Nephron (organoid): ENCODE measurements around the gene ARMS2.

Experiments used
- H3K27ac Mint-ChIP-seq, 3 experiments: 2 replicates each; pipeline ENCODE4 v1.8.0; 2020; ENCODE audit warnings: mixed read lengths in 3 of 3, mild to moderate bottlenecking in 2 of 3, moderate library complexity in 1 of 3
- H3K27me3 Mint-ChIP-seq: 2 replicates; pipeline ENCODE4 v1.8.0; 2021; ENCODE audit warnings: low read depth, mild to moderate bottlenecking, moderate library complexity, mixed read lengths
- H3K36me3 Mint-ChIP-seq: 2 replicates; pipeline ENCODE4 v1.8.0; 2020; ENCODE audit warnings: low read depth, mixed read lengths
- H3K4me1 Mint-ChIP-seq: 2 replicates; pipeline ENCODE4 v1.8.0; 2020; ENCODE audit warnings: mixed read lengths
- H3K4me3 Mint-ChIP-seq, 3 experiments: 2 replicates each; pipeline ENCODE4 v1.8.0; 2020; ENCODE audit warnings: mild to moderate bottlenecking in 3 of 3, mixed read lengths in 3 of 3, moderate library complexity in 2 of 3
- H3K9me3 Mint-ChIP-seq: 2 replicates; pipeline ENCODE4 v1.8.0; 2020; ENCODE audit warnings: mixed read lengths
- TF ChIP-seq, protein P1 (sequence below), 3 experiments: fragments of 200-600 bp; sonication (generic); IDR thresholded peaks; one replicate each; pipeline ENCODE4 v1.5.0; 2021; ENCODE audit warnings: antibody characterized with exemption in 3 of 3; ENCODE audit not compliant: unreplicated experiment in 3 of 3

Gene ARMS2

DNA sequence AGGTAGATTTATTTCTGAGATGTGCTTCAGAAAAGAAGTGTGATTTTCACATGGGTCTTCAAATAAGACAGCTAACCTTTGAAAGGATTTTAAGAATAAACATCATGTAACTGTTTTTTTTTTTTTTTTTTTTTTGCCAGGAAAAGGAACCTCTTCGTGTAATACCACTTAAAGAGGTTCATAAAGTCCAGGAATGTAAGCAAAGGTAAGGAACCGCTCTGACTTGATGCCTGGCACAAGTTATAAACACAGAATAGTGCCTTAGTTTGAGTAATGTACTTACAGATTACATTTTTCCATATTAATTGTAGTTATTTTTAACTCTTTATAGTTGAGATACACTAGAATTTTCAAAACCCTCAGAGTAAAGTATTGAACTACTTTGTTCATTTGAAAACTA lies 30.4 kb upstream of the ARMS2 start:
- H3K4me1 Mint-ChIP-seq, result peaks cover 21% of the 10 kb centered on the region
- H3K27me3 Mint-ChIP-seq, result no peaks in the 10 kb centered on the region

DNA sequence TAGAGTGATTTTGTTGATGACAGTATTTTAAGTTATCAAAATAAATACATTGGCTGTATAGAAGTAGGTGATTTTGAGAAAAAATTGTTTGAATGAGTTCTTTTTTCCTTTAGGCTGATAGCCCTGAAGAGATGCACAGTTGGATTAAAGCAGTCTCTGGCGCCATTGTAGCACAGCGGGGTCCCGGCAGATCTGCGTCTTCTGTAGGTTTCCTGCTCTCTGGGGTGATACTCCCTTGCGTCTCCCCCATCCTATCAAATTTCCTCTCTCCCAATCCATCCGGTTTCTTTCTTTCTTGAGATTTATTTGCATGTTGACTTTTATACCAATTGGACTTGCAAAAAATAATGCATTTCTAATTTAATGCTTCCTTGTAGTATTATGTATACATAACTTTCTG lies 27.6 kb upstream of the ARMS2 start:
- TF ChIP-seq, protein P1, sequence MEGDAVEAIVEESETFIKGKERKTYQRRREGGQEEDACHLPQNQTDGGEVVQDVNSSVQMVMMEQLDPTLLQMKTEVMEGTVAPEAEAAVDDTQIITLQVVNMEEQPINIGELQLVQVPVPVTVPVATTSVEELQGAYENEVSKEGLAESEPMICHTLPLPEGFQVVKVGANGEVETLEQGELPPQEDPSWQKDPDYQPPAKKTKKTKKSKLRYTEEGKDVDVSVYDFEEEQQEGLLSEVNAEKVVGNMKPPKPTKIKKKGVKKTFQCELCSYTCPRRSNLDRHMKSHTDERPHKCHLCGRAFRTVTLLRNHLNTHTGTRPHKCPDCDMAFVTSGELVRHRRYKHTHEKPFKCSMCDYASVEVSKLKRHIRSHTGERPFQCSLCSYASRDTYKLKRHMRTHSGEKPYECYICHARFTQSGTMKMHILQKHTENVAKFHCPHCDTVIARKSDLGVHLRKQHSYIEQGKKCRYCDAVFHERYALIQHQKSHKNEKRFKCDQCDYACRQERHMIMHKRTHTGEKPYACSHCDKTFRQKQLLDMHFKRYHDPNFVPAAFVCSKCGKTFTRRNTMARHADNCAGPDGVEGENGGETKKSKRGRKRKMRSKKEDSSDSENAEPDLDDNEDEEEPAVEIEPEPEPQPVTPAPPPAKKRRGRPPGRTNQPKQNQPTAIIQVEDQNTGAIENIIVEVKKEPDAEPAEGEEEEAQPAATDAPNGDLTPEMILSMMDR (IDR thresholded peaks at IDR 0.05; ENCODE audit: unreplicated experiment in 3 of 3), result no peak
- Mint-ChIP-seq H3K27ac (peak overlapping the region in 2 of 3 experiments; percentile 19 to 32), H3K27me3 (no peaks in the 10 kb centered on the region), H3K4me1 (peaks cover 12% of the 10 kb centered on the region), H3K36me3 (peaks cover 30% of the 10 kb centered on the region), H3K4me3 (no peak overlapping the region), H3K9me3 (no peaks in the 10 kb centered on the region)

More for the DNA sequence above, 30.4 kb upstream of the ARMS2 start:
- no peak overlapping the region for H3K4me3 Mint-ChIP-seq
- H3K9me3 Mint-ChIP-seq, result no peaks in the 10 kb centered on the region
- H3K27ac Mint-ChIP-seq, result no peak overlapping the region
- H3K36me3 Mint-ChIP-seq, result peaks cover 26% of the 10 kb centered on the region
- TF ChIP-seq, protein P1 (IDR thresholded peaks at IDR 0.05; ENCODE audit: unreplicated experiment in 3 of 3), result no peak

DNA sequence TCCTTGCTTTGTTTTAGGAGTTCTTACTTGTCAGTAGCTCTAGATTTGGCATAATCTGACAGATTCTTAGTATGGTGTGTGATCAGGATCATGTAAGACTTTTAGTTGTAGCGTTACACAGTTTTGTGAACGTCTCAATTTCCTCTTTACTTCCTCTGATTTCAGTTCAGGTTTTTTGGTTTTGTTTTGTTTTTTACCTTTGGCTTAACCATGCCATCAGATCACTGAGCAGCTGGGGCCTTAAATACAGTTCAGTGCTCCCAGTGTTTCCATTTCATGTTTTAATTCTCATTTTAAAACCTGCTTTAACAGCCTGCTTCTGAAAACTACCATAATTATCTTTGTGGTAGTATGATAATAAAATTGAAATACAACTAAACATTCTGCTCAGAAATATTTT lies 27.2 kb upstream of the ARMS2 start:
- peak overlapping the region in 2 of 3 experiments; percentile 19 to 32 for H3K27ac Mint-ChIP-seq
- TF ChIP-seq, protein P1 (IDR thresholded peaks at IDR 0.05; ENCODE audit: unreplicated experiment in 3 of 3), result no peak
- H3K4me3 Mint-ChIP-seq, result no peak overlapping the region
- H3K4me1 Mint-ChIP-seq, result peaks cover 12% of the 10 kb centered on the region
- no peaks in the 10 kb centered on the region for H3K9me3 Mint-ChIP-seq
- peaks cover 30% of the 10 kb centered on the region for H3K36me3 Mint-ChIP-seq
- no peaks in the 10 kb centered on the region for H3K27me3 Mint-ChIP-seq

DNA sequence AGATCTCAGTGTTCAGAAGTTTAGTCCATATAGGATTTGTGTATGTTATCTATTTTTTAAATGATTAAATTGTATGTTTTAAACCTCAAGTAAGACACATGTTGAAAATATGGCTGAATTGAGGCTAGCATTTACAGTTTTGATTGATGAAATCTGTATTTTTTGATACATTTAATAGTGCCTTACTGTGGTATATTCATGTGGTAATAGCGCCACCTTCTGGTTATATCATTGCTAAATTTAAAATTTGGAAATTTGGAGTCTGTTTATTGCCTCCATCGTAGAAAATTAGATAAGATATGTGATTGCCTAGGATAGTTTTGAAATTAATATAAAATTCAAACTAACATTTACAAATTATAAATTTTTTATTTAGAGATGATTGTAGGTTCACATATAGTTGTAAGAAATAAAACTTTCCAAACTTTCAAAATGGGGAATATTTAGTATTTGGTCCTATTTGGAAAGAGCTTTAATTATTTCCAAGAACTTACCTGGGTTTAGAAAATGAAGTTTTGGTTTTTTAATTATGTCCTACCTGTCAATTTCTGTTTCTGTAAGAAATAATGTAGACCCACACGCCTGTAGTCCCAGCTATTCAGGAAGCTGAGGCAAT lies 19.1 kb upstream of the ARMS2 start:
- H3K27ac Mint-ChIP-seq, result no peak overlapping the region
- H3K4me3 Mint-ChIP-seq, result no peak overlapping the region
- TF ChIP-seq, protein P1 (IDR thresholded peaks at IDR 0.05; ENCODE audit: unreplicated experiment in 3 of 3), result peak; percentile 64 to 80 (median 72)
- no peaks in the 10 kb centered on the region for H3K4me1 Mint-ChIP-seq
- H3K36me3 Mint-ChIP-seq, result peaks cover 14% of the 10 kb centered on the region
- no peaks in the 10 kb centered on the region for H3K27me3 Mint-ChIP-seq
- peaks cover 4% of the 10 kb centered on the region for H3K9me3 Mint-ChIP-seq

DNA sequence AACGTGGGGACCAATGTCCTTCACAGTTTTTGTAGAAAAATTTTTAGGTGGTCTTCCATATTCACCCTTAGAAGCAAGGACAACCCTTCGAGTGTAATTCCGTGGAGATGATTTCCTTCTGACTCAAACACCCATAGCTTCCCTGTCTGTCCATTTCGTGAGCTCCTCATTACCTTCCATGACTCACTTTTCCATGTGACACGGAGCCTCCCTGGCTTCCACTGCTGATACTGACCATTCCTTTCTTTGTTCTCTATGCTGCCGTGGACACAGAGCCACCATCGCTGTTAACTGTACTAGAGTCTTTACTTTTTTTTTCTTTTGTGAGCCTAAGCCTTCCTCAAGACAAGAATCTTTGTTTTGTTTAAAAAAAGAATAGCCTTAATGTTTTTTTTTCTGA lies 12.5 kb upstream of the ARMS2 start:
- peaks cover 12% of the 10 kb centered on the region for H3K9me3 Mint-ChIP-seq
- TF ChIP-seq, protein P1 (IDR thresholded peaks at IDR 0.05; ENCODE audit: unreplicated experiment in 3 of 3), result no peak
- no peaks in the 10 kb centered on the region for H3K4me1 Mint-ChIP-seq

DNA sequence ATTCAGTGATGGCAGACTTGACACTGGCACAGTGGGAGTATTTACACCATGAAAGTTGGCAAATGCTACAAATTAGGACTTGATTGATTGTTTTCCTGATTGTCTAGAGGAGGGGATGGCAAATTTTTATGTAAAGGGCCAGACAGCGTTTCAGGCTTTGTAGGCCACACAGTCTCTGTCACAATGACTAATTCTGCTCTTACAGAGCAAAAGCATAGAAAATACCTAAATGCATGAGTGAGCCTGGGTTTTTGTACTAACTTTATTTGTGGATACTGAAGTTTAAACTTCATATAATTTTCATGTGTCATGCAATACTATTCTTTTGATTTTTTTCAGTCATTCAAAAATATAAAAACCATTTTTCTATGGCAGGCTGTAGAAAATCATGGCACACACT lies 9.0 kb upstream of the ARMS2 start:
- peaks cover 6% of the 10 kb centered on the region for H3K4me1 Mint-ChIP-seq
- H3K27me3 Mint-ChIP-seq, result no peaks in the 10 kb centered on the region
- TF ChIP-seq, protein P1 (IDR thresholded peaks at IDR 0.05; ENCODE audit: unreplicated experiment in 3 of 3), result no peak
- H3K36me3 Mint-ChIP-seq, result peaks cover 7% of the 10 kb centered on the region
- H3K4me3 Mint-ChIP-seq, result no peak overlapping the region
- no peak overlapping the region for H3K27ac Mint-ChIP-seq
- peaks cover 8% of the 10 kb centered on the region for H3K9me3 Mint-ChIP-seq

More for the DNA sequence above, 12.5 kb upstream of the ARMS2 start:
- Mint-ChIP-seq H3K27ac (peak overlapping the region in 1 of 3 experiments; percentile 5), H3K4me3 (no peak overlapping the region), H3K36me3 (peaks cover 15% of the 10 kb centered on the region), H3K27me3 (no peaks in the 10 kb centered on the region)
